ENCODE data around the gene TSC22D2. TPM values are rescaled to one million over a fixed set of nuclear protein-coding genes. Genes with fewer than 3 reads are reported as not detected.

The TSC22D2 gene
- total RNA-seq, 4 donors from 2014 or later: 19.0 to 35.2 (median 22.2) TPM

GRCh38 chr3:150363420-150363819, 44.7 kb upstream of the TSC22D2 start:
- Histone ChIP-seq H3K36me3 (no peaks in the 10 kb centered on the region), H3K27ac (peak overlapping the region in 1 of 4 donors; percentile 47), H3K27me3 (no peaks in the 10 kb centered on the region), H3K4me3 (no peak overlapping the region), H3K4me1 (no peaks in the 10 kb centered on the region), H3K9me3 (no peaks in the 10 kb centered on the region)
- no peak for DNase-seq
- TF ChIP-seq POLR2A (IDR thresholded peaks at IDR 0.05) (no peak), CTCF (IDR thresholded peaks at IDR 0.05) (no peak)

GRCh38 chr3:150365132-150365604, 42.9 kb upstream of the TSC22D2 start:
- Histone ChIP-seq H3K27ac (no peak overlapping the region), H3K4me1 (no peaks in the 10 kb centered on the region), H3K9me3 (no peaks in the 10 kb centered on the region)

GRCh38 chr3:150367757-150368156, 40.3 kb upstream of the TSC22D2 start:
- Histone ChIP-seq H3K4me1 (peaks cover 0 to 2% (median 0%) of the 10 kb centered on the region in 4 donors), H3K36me3 (no peaks in the 10 kb centered on the region), H3K27me3 (no peaks in the 10 kb centered on the region), H3K27ac (no peak overlapping the region), H3K9me3 (no peaks in the 10 kb centered on the region), H3K4me3 (no peak overlapping the region)
- no peak for DNase-seq
- no peak for TF ChIP-seq POLR2A (IDR thresholded peaks at IDR 0.05)

More at GRCh38 chr3:150365132-150365604, 42.9 kb upstream of the TSC22D2 start:
- DNase-seq: no peak
- TF ChIP-seq POLR2A (IDR thresholded peaks at IDR 0.05) (no peak), CTCF (IDR thresholded peaks at IDR 0.05) (no peak)
- H3K4me3 ChIP-seq: no peak overlapping the region
- no peaks in the 10 kb centered on the region for H3K36me3 ChIP-seq
- no peaks in the 10 kb centered on the region for H3K27me3 ChIP-seq

GRCh38 chr3:150370122-150370602, 37.9 kb upstream of the TSC22D2 start:
- peaks cover 0 to 2% (median 0%) of the 10 kb centered on the region in 4 donors for H3K4me1 ChIP-seq
- no peaks in the 10 kb centered on the region for H3K27me3 ChIP-seq
- H3K27ac ChIP-seq: peak overlapping the region in 2 of 4 donors; percentile 27 to 80
- no peaks in the 10 kb centered on the region for H3K36me3 ChIP-seq
- peak in 1 of 3 donors; percentile 64 for DNase-seq
- H3K9me3 ChIP-seq: no peaks in the 10 kb centered on the region
- H3K4me3 ChIP-seq: no peak overlapping the region
- no peak for TF ChIP-seq POLR2A (IDR thresholded peaks at IDR 0.05)
- no peak for TF ChIP-seq CTCF (IDR thresholded peaks at IDR 0.05)

GRCh38 chr3:150370999-150371398, 37.1 kb upstream of the TSC22D2 start:
- no peaks in the 10 kb centered on the region for H3K27me3 ChIP-seq
- peak overlapping the region in 3 of 4 donors; percentile 51 to 80 (median 61) for H3K27ac ChIP-seq
- no peak for TF ChIP-seq POLR2A (IDR thresholded peaks at IDR 0.05)
- TF ChIP-seq CTCF (IDR thresholded peaks at IDR 0.05): no peak
- no peaks in the 10 kb centered on the region for H3K9me3 ChIP-seq
- H3K36me3 ChIP-seq: no peaks in the 10 kb centered on the region
- DNase-seq: no peak
- peak overlapping the region in 1 of 4 donors; percentile 29 for H3K4me3 ChIP-seq
- H3K4me1 ChIP-seq: peaks cover 0 to 2% (median 0%) of the 10 kb centered on the region in 4 donors

- TF ChIP-seq POLR2A (IDR thresholded peaks at IDR 0.05) (peak; percentile 53 to 59), CTCF (IDR thresholded peaks at IDR 0.05) (no peak)
- peaks cover 0 to 6% (median 1%) of the 10 kb centered on the region in 4 donors for H3K4me1 ChIP-seq
- H3K9me3 ChIP-seq: no peaks in the 10 kb centered on the region
- H3K4me3 ChIP-seq: peak overlapping the region in 2 of 4 donors; percentile 28 to 29
- H3K27ac ChIP-seq: peak overlapping the region in 3 of 4 donors; percentile 51 to 80 (median 61)
- H3K27me3 ChIP-seq: no peaks in the 10 kb centered on the region
- H3K36me3 ChIP-seq: no peaks in the 10 kb centered on the region
- peak in 1 of 3 donors; percentile 66 for DNase-seq
These were observed 36.3 kb upstream of the TSC22D2 start for GRCh38 chr3:150371741-150372254.
